ENCODE data around the gene KCNE4. TPM values are rescaled to one million over a fixed set of nuclear protein-coding genes. Genes with fewer than 3 reads are reported as not detected.
"Not testable (repeated sequence)": the region's sequence is repeated elsewhere in the genome, so short reads cannot be mapped to it uniquely, and the experiment has no call there.

The KCNE4 gene
- total RNA-seq, 6 experiments from 2014 or later, result 0.17 to 1.2 (median 1.1) TPM

DNA sequence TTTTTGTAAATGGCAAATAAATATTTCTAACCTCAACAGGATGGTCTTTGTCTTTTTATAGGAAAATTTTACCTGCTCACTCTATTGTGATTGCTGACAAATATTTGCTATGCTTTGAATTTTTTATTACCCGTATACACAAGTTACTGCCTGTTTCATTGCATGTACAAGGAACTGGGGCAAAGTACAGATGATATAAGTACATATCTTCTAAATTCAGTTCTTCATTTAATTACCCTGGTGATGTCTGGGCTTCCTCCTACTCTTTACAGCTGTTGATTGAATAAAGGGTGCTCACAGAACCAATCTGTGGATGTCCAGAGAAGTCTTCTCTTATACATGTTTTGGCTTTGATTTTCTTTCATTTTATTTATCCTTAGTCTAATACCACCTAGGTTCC lies 26.5 kb downstream of the KCNE4 start:
- H3K36me3 ChIP-seq, result no peaks in the 10 kb centered on the region
- TF ChIP-seq POLR2A (IDR thresholded peaks at IDR 0.05), result no peak
- TF ChIP-seq, protein P1, sequence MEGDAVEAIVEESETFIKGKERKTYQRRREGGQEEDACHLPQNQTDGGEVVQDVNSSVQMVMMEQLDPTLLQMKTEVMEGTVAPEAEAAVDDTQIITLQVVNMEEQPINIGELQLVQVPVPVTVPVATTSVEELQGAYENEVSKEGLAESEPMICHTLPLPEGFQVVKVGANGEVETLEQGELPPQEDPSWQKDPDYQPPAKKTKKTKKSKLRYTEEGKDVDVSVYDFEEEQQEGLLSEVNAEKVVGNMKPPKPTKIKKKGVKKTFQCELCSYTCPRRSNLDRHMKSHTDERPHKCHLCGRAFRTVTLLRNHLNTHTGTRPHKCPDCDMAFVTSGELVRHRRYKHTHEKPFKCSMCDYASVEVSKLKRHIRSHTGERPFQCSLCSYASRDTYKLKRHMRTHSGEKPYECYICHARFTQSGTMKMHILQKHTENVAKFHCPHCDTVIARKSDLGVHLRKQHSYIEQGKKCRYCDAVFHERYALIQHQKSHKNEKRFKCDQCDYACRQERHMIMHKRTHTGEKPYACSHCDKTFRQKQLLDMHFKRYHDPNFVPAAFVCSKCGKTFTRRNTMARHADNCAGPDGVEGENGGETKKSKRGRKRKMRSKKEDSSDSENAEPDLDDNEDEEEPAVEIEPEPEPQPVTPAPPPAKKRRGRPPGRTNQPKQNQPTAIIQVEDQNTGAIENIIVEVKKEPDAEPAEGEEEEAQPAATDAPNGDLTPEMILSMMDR (IDR thresholded peaks at IDR 0.05), result no peak
- no peaks in the 10 kb centered on the region for H3K9me3 ChIP-seq
- no peaks in the 10 kb centered on the region for H3K27me3 ChIP-seq
- no peak overlapping the region for H3K27ac ChIP-seq
- no peak overlapping the region for H3K4me3 ChIP-seq
- ATAC-seq (no peak), DNase-seq (no peak)
- H3K4me1 ChIP-seq, result no peaks in the 10 kb centered on the region
- 79% methylated on average over 1 of the region's 1 CpG for whole genome bisulfite sequencing (ENCODE audit: insufficient coverage, low coverage, low lambda C conversion rate, missing lambda C conversion rate)
- intact Hi-C loops (cut with DNase I), result no loop called here

DNA sequence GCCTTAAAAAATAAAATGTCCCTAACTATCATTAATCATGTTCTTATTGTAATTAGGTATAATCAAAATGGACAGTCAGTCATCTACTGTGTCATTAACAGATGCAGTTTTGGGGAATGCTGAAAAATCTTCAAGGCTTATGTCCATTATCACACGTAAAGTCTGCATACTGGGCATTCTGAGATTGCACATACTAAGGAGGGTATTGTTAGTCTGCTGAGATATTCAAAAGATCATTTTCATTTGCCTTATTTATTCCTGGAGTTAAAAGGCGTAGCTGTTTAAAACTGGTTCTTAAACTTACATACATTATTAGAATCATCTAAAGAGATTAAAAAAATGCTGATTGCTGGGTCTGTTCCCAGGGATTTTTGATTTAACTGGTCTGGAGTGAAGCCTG lies 27.4 kb downstream of the KCNE4 start:
- Histone ChIP-seq H3K9me3 (no peaks in the 10 kb centered on the region), H3K4me3 (no peak overlapping the region), H3K36me3 (no peaks in the 10 kb centered on the region), H3K27ac (no peak overlapping the region), H3K4me1 (no peaks in the 10 kb centered on the region), H3K27me3 (no peaks in the 10 kb centered on the region)
- intact Hi-C loops (cut with DNase I), result no loop called here
- no peak for DNase-seq
- TF ChIP-seq, protein P1 (IDR thresholded peaks at IDR 0.05), result no peak
- TF ChIP-seq POLR2A (IDR thresholded peaks at IDR 0.05), result no peak
- no peak for ATAC-seq
- WGBS (ENCODE audit: insufficient coverage, low coverage, low lambda C conversion rate, missing lambda C conversion rate), result 31% methylated on average over 2 of the region's 2 CpGs

DNA sequence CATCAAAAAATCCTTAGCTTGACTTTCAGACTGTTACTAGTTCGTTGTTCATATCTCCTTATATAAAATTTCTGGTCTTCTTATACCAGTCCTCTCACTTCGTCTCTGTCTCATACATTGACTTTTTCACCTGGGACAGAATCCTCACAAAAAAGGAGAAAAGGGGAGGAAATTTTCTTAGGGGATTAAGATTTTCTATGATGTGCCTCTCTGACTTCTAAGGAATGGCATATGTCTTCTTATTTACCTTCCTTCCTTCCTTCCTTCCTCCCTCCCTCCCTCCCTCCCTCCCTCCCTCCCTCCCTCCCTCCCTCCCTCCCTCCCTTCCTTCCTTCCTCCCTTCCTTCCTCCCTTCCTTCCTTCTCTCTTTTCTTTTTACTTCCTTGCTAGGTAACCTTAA lies 27.9 kb downstream of the KCNE4 start:
- Histone ChIP-seq H3K4me3 (no peak overlapping the region), H3K4me1 (no peaks in the 10 kb centered on the region), H3K27me3 (no peaks in the 10 kb centered on the region), H3K27ac (no peak overlapping the region), H3K9me3 (no peaks in the 10 kb centered on the region), H3K36me3 (no peaks in the 10 kb centered on the region)
- WGBS (ENCODE audit: insufficient coverage, low coverage, low lambda C conversion rate, missing lambda C conversion rate), result 42% methylated on average over 2 of the region's 2 CpGs
- ATAC-seq (no peak), DNase-seq (no peak)
- intact Hi-C loops (cut with DNase I), result no loop called here
- no peak for TF ChIP-seq POLR2A (IDR thresholded peaks at IDR 0.05)
- TF ChIP-seq, protein P1 (IDR thresholded peaks at IDR 0.05), result no peak

DNA sequence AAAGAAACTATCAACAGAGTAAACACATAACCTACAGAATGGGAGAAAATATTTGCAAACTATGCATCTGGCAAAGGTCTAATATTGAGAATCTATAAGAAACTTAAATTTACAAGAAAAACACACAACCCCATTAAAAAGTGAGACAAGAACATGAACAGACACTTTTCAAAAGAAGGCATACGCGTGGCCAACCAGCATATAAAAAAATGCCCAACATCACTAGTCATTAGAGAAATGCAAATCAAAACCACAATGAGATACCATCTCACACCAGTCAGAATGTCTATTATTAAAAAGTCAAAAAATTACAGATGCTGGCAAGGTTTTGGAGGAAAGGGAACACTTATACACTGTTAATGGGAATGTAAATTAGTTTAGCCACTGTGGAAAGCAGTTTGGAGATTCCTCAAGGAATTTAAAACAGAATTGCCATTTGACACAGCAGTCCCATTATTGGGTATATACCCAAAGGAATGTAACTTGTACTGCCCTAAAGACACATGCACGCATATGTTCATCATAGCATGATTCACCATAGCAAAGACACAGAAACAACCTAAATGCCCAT lies 28.9 kb downstream of the KCNE4 start:
- intact Hi-C loops (cut with DNase I); H3K9me3 ChIP-seq; H3K36me3 ChIP-seq; DNase-seq; ATAC-seq; H3K4me1 ChIP-seq; H3K27me3 ChIP-seq; H3K27ac ChIP-seq; H3K4me3 ChIP-seq: not testable (repeated sequence)
- WGBS (ENCODE audit: insufficient coverage, low coverage, low lambda C conversion rate, missing lambda C conversion rate), result 41% methylated on average over 3 of the region's 3 CpGs

DNA sequence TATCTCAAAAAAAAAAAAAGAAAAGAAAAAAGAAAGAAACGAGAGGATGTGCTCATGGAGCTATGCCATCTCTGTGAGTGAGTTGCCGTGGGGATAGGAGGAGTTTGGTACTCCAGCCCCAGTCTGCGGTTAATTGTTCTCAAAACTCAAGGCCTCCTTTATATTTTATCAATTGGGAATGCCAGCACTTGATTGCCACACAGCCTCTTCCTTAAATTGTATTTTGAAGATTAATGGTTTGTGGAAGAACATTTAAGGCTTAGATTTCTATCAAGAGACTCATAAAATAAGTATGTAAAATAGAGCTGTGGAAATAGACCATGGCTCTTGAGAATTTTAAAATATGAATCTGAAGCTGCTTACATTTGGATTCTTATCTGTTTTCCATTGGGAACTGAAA lies 29.8 kb downstream of the KCNE4 start:
- intact Hi-C loops (cut with DNase I), result no loop called here
- ATAC-seq, result no peak
- TF ChIP-seq, protein P1 (IDR thresholded peaks at IDR 0.05), result no peak
- TF ChIP-seq POLR2A (IDR thresholded peaks at IDR 0.05), result no peak
- 42% methylated on average over 3 of the region's 3 CpGs for WGBS (ENCODE audit: insufficient coverage, low coverage, low lambda C conversion rate, missing lambda C conversion rate)
- no peak for DNase-seq
- Histone ChIP-seq H3K36me3 (no peaks in the 10 kb centered on the region), H3K27ac (no peak overlapping the region), H3K9me3 (no peaks in the 10 kb centered on the region), H3K4me1 (no peaks in the 10 kb centered on the region), H3K4me3 (no peak overlapping the region), H3K27me3 (no peaks in the 10 kb centered on the region)

Measured in right lobe of liver (tissue), 6 donors.